Endometrial microvascular endothelial cells (primary cell): ENCODE measurements around the gene PRR15. TPM values are rescaled to one million over a fixed set of nuclear protein-coding genes. Genes with fewer than 3 reads are reported as not detected.

Source experiments
- in situ Hi-C: cut with HindIII; loops from 2 replicates; pipeline ENCODE4 v1.10.0; 2017; ENCODE audit warnings: low sequenced_read_pairs, low pct_unique_long_range_greater_than_20kb; ENCODE audit errors: inconsistent ontology term
- total RNA-seq: library from RNA; depleted of rRNA; stranded (reverse); fragments of >200 nt; gene quantifications from one replicate; pipeline ENCODE4 v1.2.3, GENCODE V29; 2015; ENCODE audit errors: inconsistent ontology term

Gene PRR15
- total RNA-seq, 1 donor from 2014 or later: not detected

DNA sequence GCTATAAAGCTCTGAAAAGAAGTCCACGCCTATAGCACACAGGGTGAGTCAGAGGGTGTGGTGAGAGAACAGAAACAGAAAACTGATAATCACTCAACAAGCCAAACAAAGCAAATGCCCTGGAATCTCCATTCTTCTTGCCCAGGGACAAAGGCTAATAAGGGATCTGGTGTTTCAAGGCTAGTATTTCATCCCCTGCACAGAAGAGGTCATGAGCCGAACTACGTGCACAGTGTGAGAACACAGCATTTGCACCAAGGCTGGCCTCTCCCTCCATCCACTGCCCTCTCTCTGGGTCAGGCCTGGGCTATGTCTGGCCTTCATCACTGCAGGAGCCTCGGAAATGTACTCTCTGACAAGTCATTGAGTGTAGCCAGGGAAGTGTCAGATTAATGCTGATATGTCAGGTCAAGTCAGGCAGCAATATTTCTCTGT lies 42.7 kb downstream of the PRR15 start:
- in situ Hi-C loops: no loop called here

DNA sequence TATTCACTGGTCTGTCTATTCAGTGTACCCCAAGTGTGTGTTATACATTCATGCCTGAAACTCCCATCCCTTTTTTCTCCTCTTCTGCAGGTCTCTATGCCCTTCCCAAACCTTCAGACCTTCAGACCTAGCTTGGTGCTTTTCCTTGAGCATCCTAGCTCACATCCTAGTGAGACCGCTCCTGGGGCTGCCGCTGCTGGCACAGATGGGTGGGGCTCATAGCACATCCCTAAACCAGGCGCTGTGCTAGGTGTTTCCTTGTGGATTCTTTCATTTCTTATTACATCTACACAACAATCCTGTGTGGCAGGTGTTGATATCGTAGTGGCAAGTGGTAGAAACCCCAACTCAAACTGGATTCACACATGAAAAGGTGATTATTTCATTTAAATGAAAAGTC lies 43.2 kb downstream of the PRR15 start:
- in situ Hi-C loops: no loop called here

DNA sequence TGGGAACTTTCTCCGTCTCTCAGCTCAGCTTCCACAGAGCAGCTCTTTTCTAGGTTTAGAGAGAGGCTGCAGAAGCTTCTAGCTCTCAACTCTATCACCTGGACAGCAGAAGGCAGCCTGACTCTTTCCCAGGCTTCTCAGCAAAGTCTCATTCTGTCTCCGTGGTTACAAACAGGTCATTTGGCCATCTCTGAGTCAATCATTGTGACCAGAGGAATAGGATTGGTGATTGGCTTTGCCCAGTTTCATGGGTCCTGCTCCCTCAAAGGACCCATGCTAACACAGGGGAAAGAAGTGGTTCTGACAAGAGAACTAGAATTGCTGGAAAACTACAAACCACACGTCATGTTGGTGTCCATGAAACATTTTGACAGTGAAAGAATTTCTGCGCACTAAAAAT lies 43.6 kb downstream of the PRR15 start:
- in situ Hi-C loops: no loop called here

DNA sequence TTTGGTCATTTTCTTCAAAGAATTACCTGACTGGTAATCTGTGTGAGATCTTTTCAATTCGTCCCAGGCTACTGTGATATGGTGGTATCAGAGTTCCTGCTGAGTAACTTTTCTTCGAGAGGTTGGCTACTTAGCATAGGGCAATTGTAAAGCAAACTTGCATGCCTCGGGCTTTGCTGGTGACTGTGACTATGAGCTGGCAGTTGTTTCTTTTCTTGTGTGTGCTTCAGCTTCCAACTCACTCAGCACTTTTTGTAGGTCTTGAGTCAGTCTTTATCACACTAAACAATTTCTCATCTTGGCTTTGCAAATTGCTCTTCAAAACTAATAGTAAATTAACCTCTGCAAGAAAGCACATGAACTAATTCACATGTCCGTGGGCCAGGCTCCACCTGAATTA lies 44.3 kb downstream of the PRR15 start:
- in situ Hi-C loops: no loop called here

DNA sequence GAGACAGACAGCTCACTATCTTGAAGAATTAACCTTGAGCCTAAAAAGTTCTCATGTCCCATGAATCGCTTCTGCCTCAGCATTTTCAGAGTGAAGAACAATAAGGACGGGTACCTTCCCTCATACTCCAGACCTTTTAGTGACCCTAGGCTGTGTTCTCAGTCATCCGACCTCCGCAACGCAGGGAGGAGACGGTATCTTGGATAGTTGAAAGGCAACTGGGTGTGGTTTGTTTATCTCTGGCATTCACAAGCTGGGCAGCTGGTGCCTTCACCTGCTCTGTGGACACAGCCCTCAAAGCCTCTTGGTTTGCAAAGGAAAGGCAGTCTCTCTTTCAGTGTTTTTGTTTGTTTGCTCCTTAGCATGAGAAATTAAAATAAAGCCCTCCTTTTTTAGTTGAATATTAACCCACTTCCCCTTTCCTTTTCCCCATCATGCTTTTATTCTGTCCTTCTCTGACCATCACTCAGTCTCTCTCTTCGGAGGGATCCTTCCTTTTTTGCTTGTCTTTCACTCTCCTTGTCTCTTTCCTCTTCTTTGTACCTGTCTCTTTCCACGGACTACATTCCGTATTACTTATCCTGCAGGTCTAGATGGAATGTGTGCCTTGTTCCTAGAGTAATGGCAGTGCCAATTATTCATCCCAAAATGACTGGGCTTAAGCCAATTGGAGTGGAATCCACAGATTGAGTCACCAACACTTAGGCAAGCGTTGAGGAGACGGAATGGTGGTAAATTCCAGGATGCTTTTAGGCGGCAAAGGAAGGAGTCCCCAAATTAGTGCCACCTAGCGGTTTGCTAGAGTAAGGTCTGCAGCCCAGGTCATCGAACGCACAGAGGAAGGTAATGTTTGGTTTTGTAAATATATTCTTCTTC lies 45.8 kb downstream of the PRR15 start:
- in situ Hi-C loops: no loop called here

DNA sequence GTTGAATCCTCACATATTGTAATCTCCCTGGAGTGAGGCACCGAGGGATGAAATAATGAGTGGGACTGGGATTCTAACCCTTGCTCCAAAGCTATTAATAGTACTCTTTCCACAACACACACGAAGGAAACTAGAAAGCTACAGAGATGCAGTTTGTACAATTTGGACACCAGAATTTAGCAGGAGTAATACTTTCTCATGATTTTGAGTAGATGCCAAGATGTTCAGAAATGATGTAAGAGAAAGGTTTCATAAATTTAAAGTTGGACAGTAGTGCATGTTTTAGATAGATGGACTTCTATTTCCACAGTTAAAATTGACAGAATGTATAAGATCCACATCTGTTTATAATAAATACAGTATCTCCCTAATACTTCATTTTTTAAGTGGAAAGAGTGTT lies 46.5 kb downstream of the PRR15 start:
- in situ Hi-C loops: no loop called here

DNA sequence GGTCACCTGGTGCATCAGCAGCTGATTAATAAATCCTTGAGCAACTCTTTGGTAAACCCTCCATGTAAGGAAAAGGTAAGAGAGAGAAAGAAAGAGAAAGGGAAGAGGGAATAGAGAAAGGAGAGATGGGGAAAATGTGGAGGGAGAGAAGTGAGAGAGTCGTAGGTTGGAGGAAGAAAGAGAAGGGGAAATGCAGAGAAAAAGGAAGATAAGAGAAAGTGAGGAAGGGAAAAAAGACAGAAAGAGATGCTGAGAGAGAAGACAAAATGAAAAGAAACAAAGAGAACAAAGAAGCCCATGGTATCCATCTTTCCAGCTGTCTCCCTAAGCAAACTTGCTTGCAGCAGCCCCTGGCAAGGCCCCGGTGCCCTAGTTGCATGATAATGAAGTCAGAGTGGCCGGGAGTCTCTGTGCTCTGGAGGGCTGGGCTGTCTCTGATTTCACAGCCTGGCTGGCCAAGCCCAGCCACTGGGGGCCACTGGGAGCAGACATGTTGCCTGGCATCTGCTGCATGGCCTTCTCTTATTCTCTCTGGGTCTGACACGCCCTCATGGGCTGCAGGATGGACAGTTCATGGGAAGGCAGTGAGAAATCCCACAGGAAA lies 48.4 kb downstream of the PRR15 start:
- in situ Hi-C loops: no loop called here

DNA sequence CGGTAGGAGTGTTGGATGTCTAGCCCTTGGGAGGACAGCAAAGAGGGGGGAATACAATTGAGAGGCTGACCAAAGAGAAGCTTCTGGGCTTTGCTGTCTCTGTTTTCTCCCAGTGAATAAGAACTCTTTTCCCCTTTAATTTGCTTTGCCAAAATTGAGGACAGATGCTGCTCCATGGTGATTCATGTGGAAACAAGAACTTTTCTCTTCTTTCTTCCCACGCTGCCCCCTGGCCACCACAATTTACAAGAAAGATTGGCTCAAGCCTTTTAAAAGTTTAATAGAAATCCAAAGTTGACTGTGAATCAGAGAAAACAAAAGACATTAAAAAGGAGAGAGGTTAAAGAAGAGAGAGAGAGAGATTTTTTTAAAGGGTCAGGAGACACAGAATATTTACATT lies 49.0 kb downstream of the PRR15 start:
- in situ Hi-C loops: no loop called here

DNA sequence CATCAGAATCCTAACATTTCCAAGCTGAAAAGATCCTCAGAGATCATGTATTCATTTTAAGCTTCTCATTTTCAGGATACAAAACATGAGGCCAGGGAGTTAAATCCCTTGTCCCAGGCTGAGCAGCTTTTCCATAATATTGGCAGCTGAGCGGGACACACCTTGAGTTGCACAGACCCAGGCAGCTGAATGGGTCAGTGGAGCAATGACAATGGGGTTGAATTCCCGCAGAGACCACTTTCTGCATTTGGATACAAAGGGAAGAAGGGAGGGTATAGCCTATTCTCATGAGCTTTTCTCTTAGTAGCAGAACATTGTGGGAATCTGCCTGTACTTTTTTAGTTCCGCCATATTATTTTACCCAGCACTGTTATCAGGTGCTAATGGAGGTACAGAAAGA lies 49.5 kb downstream of the PRR15 start:
- in situ Hi-C loops: no loop called here

DNA sequence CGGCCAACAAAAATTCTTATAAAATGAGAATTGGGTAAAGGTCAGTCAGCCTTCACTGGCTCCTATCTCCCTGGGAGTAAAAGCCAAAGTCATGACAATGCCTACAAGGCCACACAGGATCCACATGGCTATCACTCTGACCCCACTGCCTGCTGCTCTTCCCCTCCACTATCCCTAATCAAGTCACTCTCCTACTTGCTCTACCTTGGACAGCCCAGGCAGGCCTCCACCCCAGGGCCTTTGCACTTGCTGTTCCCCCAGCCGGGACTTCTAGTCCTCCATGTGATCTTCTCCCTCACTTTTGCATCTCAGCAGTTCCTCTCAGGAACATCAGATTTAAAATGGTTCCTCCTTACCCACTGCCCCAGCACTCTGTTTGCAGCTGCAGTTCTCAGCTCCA lies 50.6 kb downstream of the PRR15 start:
- in situ Hi-C loops: no loop called here

Other genes starting within 250 kb of the PRR15 start
- not detected for gene WIPF3, start 242.7 kb downstream of the PRR15 start, total RNA-seq